ENCODE results near the gene SRSF9. TPM values are rescaled to one million over a fixed set of nuclear protein-coding genes. Genes with fewer than 3 reads are reported as not detected.
A peak's percentile ranks its signal among the peaks of the same experiment; 100 is the strongest.

SRSF9 gene
- total RNA-seq, 2 experiments from 2014 or later: 124 TPM

GRCh38 chr12:120496413-120497340 is 27.1 kb upstream of the SRSF9 start:
- no peaks in the 10 kb centered on the region for H3K9me3 Mint-ChIP-seq
- Histone ChIP-seq H3K36me3 (ENCODE audit: insufficient read depth, low read length) (peaks cover 20% of the 10 kb centered on the region), H3K27ac (ENCODE audit: low read depth in 1 of 2, low read length in 2 of 2) (peak overlapping the region; percentile 74 to 79), H3K9me3 (ENCODE audit: control insufficient read depth in 1 of 2, insufficient read depth in 1 of 2, low read length in 2 of 2) (no peaks in the 10 kb centered on the region), H3K27me3 (ENCODE audit: control insufficient read depth in 1 of 2, insufficient read depth in 2 of 2, low read length in 2 of 2) (no peaks in the 10 kb centered on the region), H3K4me1 (ENCODE audit: insufficient read depth, low read length) (peaks cover 18% of the 10 kb centered on the region), H3K4me3 (ENCODE audit: low read length) (peak overlapping the region; percentile 82)
- H3K27me3 Mint-ChIP-seq: no peaks in the 10 kb centered on the region
- H3K4me3 Mint-ChIP-seq: peak overlapping the region; percentile 92
- H3K36me3 Mint-ChIP-seq (ENCODE audit: low read depth): peaks cover 44% of the 10 kb centered on the region
- peak overlapping the region; percentile 82 for H3K27ac Mint-ChIP-seq
- TF ChIP-seq CTCF (IDR thresholded peaks at IDR 0.05): peak; percentile 28
- ATAC-seq (ENCODE audit: poor library complexity): peak; percentile 25
- ChIA-PET CTCF (interaction anchor here (0.6 to 3.3 kb wide), 13 partner anchors 17 to 194 kb away, joined by 3 to 14 read pairs (median 3); partner anchors contain the start of genes COX6A1, SIRT4 and SRSF9), POLR2A (interaction anchor here (0.6 to 3.5 kb wide), 15 partner anchors 21 to 468 kb away, joined by 3 to 27 read pairs (median 5); partner anchors contain the start of genes COQ5, COX6A1, POP5 and RNU4-1)
- intact Hi-C loops (cut with DNase I, micrococcal nuclease): loop anchor here (1.0 to 5.0 kb wide), 7 partner anchors 28 to 140 kb away; partner anchors contain the start of genes COQ5 (in 2 of the 2), COX6A1 (in 1 of the 2), RNF10 (in 1 of the 2) and SRSF9 (in 1 of the 2)
- H3K4me1 Mint-ChIP-seq (ENCODE audit: low read depth): peaks cover 44% of the 10 kb centered on the region
- DNase-seq: peak; percentile 5 to 80 (median 44)

- Histone ChIP-seq H3K4me1 (ENCODE audit: insufficient read depth, low read length) (peaks cover 18% of the 10 kb centered on the region), H3K27ac (ENCODE audit: low read depth in 1 of 2, low read length in 2 of 2) (peak within 1 kb of the TSS; percentile 74 to 79), H3K4me3 (ENCODE audit: low read length) (peak within 1 kb of the TSS; percentile 82), H3K27me3 (ENCODE audit: control insufficient read depth in 1 of 2, insufficient read depth in 2 of 2, low read length in 2 of 2) (no peaks in the 10 kb centered on the region), H3K9me3 (ENCODE audit: control insufficient read depth in 1 of 2, insufficient read depth in 1 of 2, low read length in 2 of 2) (no peaks in the 10 kb centered on the region), H3K36me3 (ENCODE audit: insufficient read depth, low read length) (peaks cover 14% of the 10 kb centered on the region)
- H3K9me3 Mint-ChIP-seq: no peaks in the 10 kb centered on the region
- intact Hi-C loops (cut with DNase I, micrococcal nuclease): loop anchor here (1.0 to 5.0 kb wide), 8 partner anchors 27 to 139 kb away; partner anchors contain the start of genes COQ5 (in 2 of the 2), SRSF9 (in 2 of the 2), COX6A1 (in 1 of the 2) and RNF10 (in 1 of the 2)
- POLR2A ChIA-PET: interaction anchor here (0.7 to 3.5 kb wide), 12 partner anchors 20 to 295 kb away, joined by 3 to 27 read pairs (median 6); partner anchors contain the start of genes COQ5, COX6A1, POP5 and RNU4-1
- DNase-seq (peak; percentile 95 to 98 (median 97)), ATAC-seq (ENCODE audit: poor library complexity) (peak; percentile 96)
- H3K4me1 Mint-ChIP-seq (ENCODE audit: low read depth): peaks cover 44% of the 10 kb centered on the region
- H3K4me3 Mint-ChIP-seq: peak within 1 kb of the TSS; percentile 92
- TF ChIP-seq CTCF (IDR thresholded peaks at IDR 0.05): no peak
- peaks cover 42% of the 10 kb centered on the region for H3K36me3 Mint-ChIP-seq (ENCODE audit: low read depth)
- H3K27me3 Mint-ChIP-seq: no peaks in the 10 kb centered on the region
- CTCF ChIA-PET: interaction anchor here (0.6 to 3.3 kb wide), 12 partner anchors 26 to 194 kb away, joined by 3 to 14 read pairs (median 3); partner anchors contain the start of genes COX6A1, SIRT4 and SRSF9
- H3K27ac Mint-ChIP-seq: peak within 1 kb of the TSS; percentile 82
Measured at GRCh38 chr12:120495731-120496412, 26.3 kb upstream of the SRSF9 start, which contains the start of gene DYNLL1. Gene DYNLL1, plus strand, starts transcription at chr12:120496113. Its CDS starts 309 bp downstream, at chr12:120496422.
